ENCODE results near the gene FLII.
A peak's percentile ranks its signal among the peaks of the same experiment; 100 is the strongest.

Gene FLII

GRCh38 chr17:18241229-18241871 is 17.2 kb downstream of the FLII start:
- DNase-seq: no peak

DNA sequence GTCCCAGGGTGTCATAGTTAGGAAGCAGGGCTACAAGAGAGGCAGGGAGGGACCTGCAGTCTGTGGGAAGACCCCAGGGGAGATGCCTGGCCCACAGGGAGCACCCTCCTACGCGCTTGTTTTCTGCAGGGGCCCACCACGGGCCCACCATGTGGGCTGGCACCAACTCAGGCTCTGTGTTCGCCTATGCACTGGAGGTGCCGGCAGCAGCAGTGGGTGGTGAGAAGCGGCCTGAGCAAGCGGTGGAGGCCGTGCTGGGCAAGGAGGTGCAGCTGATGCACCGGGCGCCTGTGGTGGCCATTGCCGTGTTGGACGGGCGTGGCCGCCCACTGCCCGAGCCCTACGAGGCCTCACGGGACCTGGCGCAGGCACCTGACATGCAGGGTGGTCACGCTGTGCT is 18.1 kb downstream of the FLII start:
- no peak for DNase-seq

DNA sequence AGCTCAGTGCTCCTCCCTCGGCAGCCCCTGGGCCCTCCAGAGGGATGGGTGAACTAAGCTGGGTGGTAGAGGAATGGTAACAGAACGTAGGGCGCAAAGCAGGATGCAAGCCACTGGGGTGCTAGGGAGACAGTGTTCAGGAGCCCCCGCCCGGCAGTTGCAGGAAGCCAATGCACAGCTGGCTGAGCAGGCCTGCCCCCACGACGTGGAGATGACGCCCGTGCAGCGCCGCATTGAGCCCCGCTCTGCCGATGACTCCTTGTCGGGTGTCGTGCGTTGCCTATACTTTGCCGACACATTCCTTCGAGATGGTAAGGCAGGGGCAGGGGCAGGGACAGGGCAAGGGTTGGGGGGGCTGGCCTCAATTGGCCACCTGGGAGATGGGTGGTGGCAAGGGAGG is 20.2 kb downstream of the FLII start:
- no peak for DNase-seq

GRCh38 chr17:18237461-18237860 is 21.1 kb downstream of the FLII start:
- no peak for DNase-seq

GRCh38 chr17:18236494-18236893 is 22.0 kb downstream of the FLII start:
- DNase-seq: no peak

GRCh38 chr17:18235743-18236256 is 22.7 kb downstream of the FLII start:
- peak; percentile 16 for DNase-seq

GRCh38 chr17:18234853-18235380 is 23.6 kb downstream of the FLII start:
- DNase-seq: no peak

- DNase-seq: no peak
Observed at GRCh38 chr17:18233803-18234518, 24.6 kb downstream of the FLII start.

GRCh38 chr17:18231164-18231563 is 27.4 kb downstream of the FLII start:
- DNase-seq: no peak

GRCh38 chr17:18230288-18231141 is 28.0 kb downstream of the FLII start:
- DNase-seq: no peak

- no peak for DNase-seq
Observed at GRCh38 chr17:18229771-18230170, 28.8 kb downstream of the FLII start.

- DNase-seq: no peak
Observed at GRCh38 chr17:18229254-18229653, 29.3 kb downstream of the FLII start.

GRCh38 chr17:18228176-18228682 is 30.3 kb downstream of the FLII start:
- no peak for DNase-seq

DNA sequence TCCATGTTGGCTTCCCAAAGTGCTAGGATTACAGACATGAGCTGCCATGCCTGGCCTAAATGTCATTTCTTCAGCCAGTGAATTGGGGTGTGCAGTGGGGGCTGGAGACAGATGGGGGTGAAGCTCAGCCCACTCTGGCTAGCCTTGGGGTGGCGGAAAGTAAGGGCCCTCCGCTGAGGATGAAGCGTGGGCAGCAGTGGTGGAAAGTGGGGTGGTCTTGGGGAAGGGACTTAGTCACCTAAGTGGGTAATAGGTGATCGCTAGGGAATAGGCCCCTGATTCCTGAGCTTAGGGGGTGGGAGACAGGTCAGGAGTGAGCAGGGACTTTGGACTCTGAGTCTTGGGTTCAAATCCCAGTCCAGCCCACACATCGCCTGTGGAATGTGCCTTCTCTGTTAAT is 30.9 kb downstream of the FLII start:
- no peak for DNase-seq

- no peak for DNase-seq
Observed at GRCh38 chr17:18226284-18226945, 32.1 kb downstream of the FLII start.

DNA sequence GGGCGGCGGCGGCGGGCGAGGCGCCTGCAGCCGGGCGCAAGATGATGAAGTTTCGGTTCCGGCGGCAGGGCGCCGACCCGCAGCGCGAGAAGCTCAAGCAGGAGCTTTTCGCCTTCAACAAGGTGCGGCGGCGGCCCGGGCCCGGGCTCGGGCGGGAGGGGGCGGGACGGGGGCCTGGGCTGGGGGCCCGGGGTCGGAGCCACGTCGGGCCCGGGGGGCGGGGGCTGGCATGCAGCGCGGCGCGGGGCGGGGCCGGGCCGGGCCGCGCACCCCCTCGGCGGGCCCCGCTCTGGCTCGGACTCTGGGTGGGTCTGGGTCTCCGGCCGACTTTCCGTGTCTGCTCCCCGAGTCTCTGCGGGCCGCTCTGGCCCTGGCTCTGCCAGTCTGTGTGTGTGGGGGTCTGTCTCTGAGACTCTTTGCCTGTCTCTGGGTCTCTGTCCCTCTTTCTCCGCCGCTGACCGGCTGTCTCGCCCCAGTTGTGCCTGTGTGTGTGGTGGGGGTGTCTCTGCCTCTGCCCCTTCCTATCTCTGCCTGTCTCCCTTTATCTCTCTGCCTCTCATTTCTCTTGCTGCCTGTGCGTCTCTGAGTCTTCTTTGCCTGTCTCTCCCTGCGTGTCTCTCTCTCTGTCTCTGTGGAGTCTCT is 32.8 kb downstream of the FLII start:
- DNase-seq: no peak

GRCh38 chr17:18225121-18225641 is 33.4 kb downstream of the FLII start, which contains the start of gene LLGL1:
LLGL1 (plus strand) TSS chr17:18225635; CDS start chr17:18225683, 48 bp downstream.
- peak; percentile 96 for DNase-seq

DNA sequence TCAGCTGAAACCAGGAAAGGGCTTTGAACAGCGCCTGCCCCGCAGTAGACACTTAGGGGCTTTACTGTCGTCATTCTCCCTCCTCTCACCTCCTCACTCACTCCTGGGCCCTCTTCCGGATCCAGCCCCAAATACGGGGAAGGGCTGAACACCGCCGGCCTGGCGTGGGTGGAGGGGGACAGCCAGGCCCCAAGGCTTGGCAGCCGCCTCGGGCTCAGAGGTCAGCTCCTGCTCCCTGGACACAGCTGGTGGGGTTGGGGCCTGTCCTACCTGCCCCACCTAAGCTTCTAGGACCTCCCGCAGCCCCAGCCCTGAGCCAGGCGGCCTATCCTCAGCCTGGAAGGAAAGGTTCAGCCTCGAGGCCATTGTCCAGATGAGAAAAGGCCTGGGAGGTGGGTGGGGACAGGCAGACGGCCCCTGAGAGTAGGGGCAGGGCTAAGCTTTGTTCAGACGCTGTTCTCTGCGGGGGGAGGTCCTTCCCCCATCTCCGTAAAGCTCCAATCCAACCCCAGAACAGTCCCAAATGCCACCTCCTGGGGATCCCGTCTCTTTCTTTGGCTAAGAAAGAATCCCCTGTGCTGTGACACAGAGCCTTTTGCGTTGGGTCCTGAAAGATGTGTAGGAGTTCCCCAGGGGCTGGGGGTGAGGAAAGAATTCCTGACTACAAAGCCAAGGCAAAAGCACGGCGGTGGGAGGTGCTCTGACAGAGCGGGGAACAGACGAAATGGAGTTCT is 34.0 kb downstream of the FLII start:
- no peak for DNase-seq

- DNase-seq: no peak
Observed at GRCh38 chr17:18224053-18224386, 34.5 kb downstream of the FLII start.

DNA sequence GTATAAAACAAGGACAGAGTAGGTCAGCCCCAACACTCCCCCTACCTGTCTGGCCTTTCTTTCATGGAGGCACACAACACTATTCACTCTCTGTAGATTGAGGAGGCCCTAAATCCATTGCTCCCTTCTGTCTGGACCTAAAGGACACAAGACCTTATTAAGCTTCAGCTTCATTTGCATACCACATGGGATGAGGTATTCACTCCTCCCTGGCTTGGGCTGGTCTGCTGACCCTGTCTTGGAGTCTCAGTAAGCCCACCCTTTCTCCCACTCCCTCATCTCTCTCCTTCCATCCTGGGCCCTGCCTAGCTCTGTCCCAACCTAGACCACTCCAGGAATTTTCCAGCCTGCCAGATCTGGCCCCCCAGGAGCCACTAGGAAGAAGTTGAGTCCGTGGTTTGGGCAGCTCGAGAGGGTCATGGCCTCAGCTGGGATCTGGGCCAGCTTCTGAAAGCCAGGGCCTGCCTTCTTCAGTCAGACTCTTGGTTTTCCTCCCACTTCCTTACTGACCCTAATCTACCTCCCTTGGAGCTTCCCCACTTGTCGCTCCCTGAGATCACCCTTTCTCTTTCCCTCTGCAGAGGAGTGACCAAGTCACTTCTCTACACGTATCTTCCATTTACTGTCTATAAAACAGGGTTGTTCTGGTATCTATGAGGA is 39.7 kb downstream of the FLII start:
- DNase-seq: no peak
